ENCODE data around the gene POLG2. TPM values are rescaled to one million over a fixed set of nuclear protein-coding genes. Genes with fewer than 3 reads are reported as not detected.

Gene POLG2
- total RNA-seq, 2 experiments from 2014 or later = 22.9 to 51.1 TPM

DNA sequence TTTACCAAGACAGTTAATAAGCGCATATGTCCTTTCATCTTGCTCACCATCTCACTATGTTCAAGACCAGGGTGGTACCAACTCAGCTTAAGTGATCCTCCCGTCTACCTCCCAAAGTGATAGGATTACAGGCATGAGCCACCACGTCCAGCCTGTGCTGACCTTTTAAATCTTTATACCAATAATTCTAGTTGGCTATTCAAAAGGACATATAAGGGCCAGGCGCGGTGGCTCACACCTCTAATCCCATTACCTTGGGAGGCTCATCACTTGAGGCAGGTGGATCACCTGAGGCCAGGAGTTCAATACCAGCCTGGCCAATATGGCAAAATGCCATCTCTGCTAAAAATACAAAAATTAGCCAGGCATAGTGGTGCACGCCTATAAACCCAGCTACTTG lies 12.3 kb upstream of the POLG2 start:
- Histone ChIP-seq H3K4me1 (ENCODE audit: insufficient read depth, low read length, poor library complexity, severe bottlenecking) (peaks cover 16% of the 10 kb centered on the region), H3K79me2 (ENCODE audit: insufficient read depth, low read depth, low read length) (peaks cover 71% of the 10 kb centered on the region), H3K9me2 (ENCODE audit: insufficient read depth, low read length) (no peaks in the 10 kb centered on the region), H2AFZ (ENCODE audit: low read length) (no peak overlapping the region), H3K4me2 (ENCODE audit: low read length) (peak overlapping the region; percentile 10; the same call in 1 of the 2 replicates), H4K20me1 (ENCODE audit: insufficient read depth, low read length) (peaks cover 22% of the 10 kb centered on the region), H3K9me3 (ENCODE audit: low read length) (no peaks in the 10 kb centered on the region), H3K27ac (ENCODE audit: low read depth, low read length, poor library complexity, severe bottlenecking) (no peak overlapping the region), H3K4me3 (ENCODE audit: low read depth, low read length, poor library complexity, severe bottlenecking) (no peak overlapping the region), H3K36me3 (ENCODE audit: insufficient read depth, low read length) (peaks cover 79% of the 10 kb centered on the region)
- intact Hi-C loops (cut with micrococcal nuclease; ENCODE audit: unreplicated experiment) = no loop called here
- ChIA-PET CTCF (ENCODE audit: unreplicated experiment) (no interaction called here), POLR2A (interaction anchor here (0.5 to 0.6 kb wide), 2 partner anchors 51 to 110 kb away, joined by 3 read pairs; no protein-coding TSS in a partner anchor)
- no TSS peak for BruUV-seq (replicated peaks)
- no peak for DNase-seq (ENCODE audit: low spot score)
- no peak for TF ChIP-seq EZH2phosphoT487 (IDR thresholded peaks at IDR 0.05; ENCODE audit: borderline replicate concordance, low read depth, low read length)
- TF ChIP-seq, protein P1, sequence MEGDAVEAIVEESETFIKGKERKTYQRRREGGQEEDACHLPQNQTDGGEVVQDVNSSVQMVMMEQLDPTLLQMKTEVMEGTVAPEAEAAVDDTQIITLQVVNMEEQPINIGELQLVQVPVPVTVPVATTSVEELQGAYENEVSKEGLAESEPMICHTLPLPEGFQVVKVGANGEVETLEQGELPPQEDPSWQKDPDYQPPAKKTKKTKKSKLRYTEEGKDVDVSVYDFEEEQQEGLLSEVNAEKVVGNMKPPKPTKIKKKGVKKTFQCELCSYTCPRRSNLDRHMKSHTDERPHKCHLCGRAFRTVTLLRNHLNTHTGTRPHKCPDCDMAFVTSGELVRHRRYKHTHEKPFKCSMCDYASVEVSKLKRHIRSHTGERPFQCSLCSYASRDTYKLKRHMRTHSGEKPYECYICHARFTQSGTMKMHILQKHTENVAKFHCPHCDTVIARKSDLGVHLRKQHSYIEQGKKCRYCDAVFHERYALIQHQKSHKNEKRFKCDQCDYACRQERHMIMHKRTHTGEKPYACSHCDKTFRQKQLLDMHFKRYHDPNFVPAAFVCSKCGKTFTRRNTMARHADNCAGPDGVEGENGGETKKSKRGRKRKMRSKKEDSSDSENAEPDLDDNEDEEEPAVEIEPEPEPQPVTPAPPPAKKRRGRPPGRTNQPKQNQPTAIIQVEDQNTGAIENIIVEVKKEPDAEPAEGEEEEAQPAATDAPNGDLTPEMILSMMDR (conservative IDR thresholded peaks at IDR 0.05; ENCODE audit: low read length) = no peak

DNA sequence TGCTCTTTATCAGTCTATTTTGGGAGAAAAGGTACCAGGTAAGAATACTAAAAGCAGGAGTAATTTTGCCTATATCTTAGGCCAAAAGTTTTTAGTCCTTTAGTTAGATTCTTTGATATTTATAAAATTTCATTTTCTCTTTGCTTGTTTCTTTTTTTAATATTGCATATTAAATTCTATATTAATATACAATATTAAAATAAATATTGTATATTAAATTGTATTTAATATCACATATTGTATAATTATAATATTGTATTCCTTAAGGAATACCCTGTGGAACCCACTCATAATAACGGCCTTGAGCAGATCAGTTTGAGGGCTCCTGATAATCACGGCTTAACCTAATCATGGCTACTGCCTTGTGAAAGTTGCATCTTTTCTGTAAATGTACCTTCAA lies 11.8 kb upstream of the POLG2 start:
- Histone ChIP-seq H3K4me1 (ENCODE audit: insufficient read depth, low read length, poor library complexity, severe bottlenecking) (peaks cover 21% of the 10 kb centered on the region), H3K9me3 (ENCODE audit: low read length) (no peaks in the 10 kb centered on the region), H3K4me3 (ENCODE audit: low read depth, low read length, poor library complexity, severe bottlenecking) (peak overlapping the region; percentile 100), H2AFZ (ENCODE audit: low read length) (no peak overlapping the region), H4K20me1 (ENCODE audit: insufficient read depth, low read length) (peaks cover 27% of the 10 kb centered on the region), H3K79me2 (ENCODE audit: insufficient read depth, low read depth, low read length) (peaks cover 71% of the 10 kb centered on the region), H3K4me2 (ENCODE audit: low read length) (peak overlapping the region; percentile 96), H3K9me2 (ENCODE audit: insufficient read depth, low read length) (no peaks in the 10 kb centered on the region), H3K36me3 (ENCODE audit: insufficient read depth, low read length) (peaks cover 79% of the 10 kb centered on the region), H3K27ac (ENCODE audit: low read depth, low read length, poor library complexity, severe bottlenecking) (no peak overlapping the region)
- no peak for DNase-seq (ENCODE audit: low spot score)
- POLR2A ChIA-PET = interaction anchor here (0.5 to 0.6 kb wide), 2 partner anchors 52 to 110 kb away, joined by 3 read pairs; no protein-coding TSS in a partner anchor
- CTCF ChIA-PET (ENCODE audit: unreplicated experiment) = no interaction called here
- intact Hi-C loops (cut with micrococcal nuclease; ENCODE audit: unreplicated experiment) = no loop called here
- no TSS peak for BruUV-seq (replicated peaks)
- TF ChIP-seq EZH2phosphoT487 (IDR thresholded peaks at IDR 0.05; ENCODE audit: borderline replicate concordance, low read depth, low read length) = no peak
- TF ChIP-seq, protein P1 (conservative IDR thresholded peaks at IDR 0.05; ENCODE audit: low read length) = no peak

DNA sequence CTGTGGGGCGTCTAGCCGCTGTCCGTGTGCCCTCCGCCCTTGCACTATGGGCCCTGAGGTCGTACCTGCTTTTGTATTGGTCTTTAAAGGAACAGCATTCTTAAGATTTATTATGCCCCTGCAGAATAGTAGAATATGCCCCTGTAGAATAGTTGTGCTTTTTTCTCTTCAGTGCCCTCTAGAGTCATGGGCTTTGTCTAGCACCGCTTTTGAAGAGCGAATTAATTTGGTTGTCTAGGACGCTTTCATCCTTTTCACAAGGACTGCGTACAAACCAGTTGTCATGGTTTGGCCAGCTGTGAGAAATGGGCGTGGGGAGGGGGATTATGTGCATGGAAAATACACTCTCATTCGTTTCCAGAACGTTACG lies 10.5 kb upstream of the POLG2 start:
- H3K36me3 ChIP-seq (ENCODE audit: insufficient read depth, low read length) = peaks cover 79% of the 10 kb centered on the region
- intact Hi-C loops (cut with micrococcal nuclease; ENCODE audit: unreplicated experiment) = no loop called here
- no TSS peak for BruUV-seq (replicated peaks)
- peaks cover 40% of the 10 kb centered on the region for H4K20me1 ChIP-seq (ENCODE audit: insufficient read depth, low read length)
- H3K27ac ChIP-seq (ENCODE audit: low read depth, low read length, poor library complexity, severe bottlenecking) = peak overlapping the region; percentile 90
- no peaks in the 10 kb centered on the region for H3K9me2 ChIP-seq (ENCODE audit: insufficient read depth, low read length)
- CTCF ChIA-PET (ENCODE audit: unreplicated experiment) = no interaction called here
- peaks cover 78% of the 10 kb centered on the region for H3K79me2 ChIP-seq (ENCODE audit: insufficient read depth, low read depth, low read length)
- POLR2A ChIA-PET = interaction anchor here (0.5 to 2.3 kb wide), 6 partner anchors 11 to 1628 kb away, joined by 3 to 11 read pairs (median 5); partner anchors contain the start of gene POLG2
- peak overlapping the region; percentile 100 for H3K4me3 ChIP-seq (ENCODE audit: low read depth, low read length, poor library complexity, severe bottlenecking)
- H2AFZ ChIP-seq (ENCODE audit: low read length) = peak overlapping the region; percentile 71; the same call in 1 of the 2 replicates
- H3K4me2 ChIP-seq (ENCODE audit: low read length) = peak overlapping the region; percentile 96
- H3K9me3 ChIP-seq (ENCODE audit: low read length) = no peaks in the 10 kb centered on the region
- DNase-seq (ENCODE audit: low spot score) = peak; percentile 85
- peaks cover 29% of the 10 kb centered on the region for H3K4me1 ChIP-seq (ENCODE audit: insufficient read depth, low read length, poor library complexity, severe bottlenecking)
- TF ChIP-seq, protein P1 (conservative IDR thresholded peaks at IDR 0.05; ENCODE audit: low read length) = peak; percentile 81
- TF ChIP-seq EZH2phosphoT487 (IDR thresholded peaks at IDR 0.05; ENCODE audit: borderline replicate concordance, low read depth, low read length) = no peak

Data from OCI-LY7 (cell line).